Colonic mucosa (tissue), 4 donors: ENCODE data around the gene EOGT. TPM values are rescaled to one million over a fixed set of nuclear protein-coding genes. Genes with fewer than 3 reads are reported as not detected.
A peak's percentile ranks its signal among the peaks of the same experiment; 100 is the strongest.

Experiments
- DNase-seq: peaks from one replicate; pipeline ENCODE4 v3.0.0-alpha.2; 2020
- H3K27ac ChIP-seq: fragments of 200-600 bp; one replicate; pipeline ENCODE4 v1.8.0; 2021
- H3K27me3 ChIP-seq: fragments of 200-600 bp; one replicate; pipeline ENCODE4 v1.8.0; 2021
- H3K36me3 ChIP-seq: fragments of 200-600 bp; one replicate; pipeline ENCODE4 v1.8.0; 2021
- H3K4me1 ChIP-seq: fragments of 200-600 bp; one replicate; pipeline ENCODE4 v1.8.0; 2021; ENCODE audit warnings: mild to moderate bottlenecking
- H3K4me3 ChIP-seq: fragments of 200-600 bp; one replicate; pipeline ENCODE4 v1.8.0; 2021
- H3K9ac ChIP-seq, 2 donors: one replicate each; pipeline ENCODE4 v1.7.0; 2013; ENCODE audit warnings: control low read depth in 2 of 2, low read depth in 2 of 2, low read length in 2 of 2
- H3K9me3 ChIP-seq: fragments of 200-600 bp; one replicate; pipeline ENCODE4 v1.8.0; 2021
- intact Hi-C: fragments of 100-400 bp; cut with DNase I; formaldehyde crosslinking; loops from one replicate; pipeline ENCODE4 v1.14.1; 2022
- total RNA-seq, 2 donors: library from RNA; stranded (reverse); fragmentation: NEBNext Ultra II Directional in 1 of 2; extraction: Animal tissue kit (Norgen Biotek cat#: 25700) in 1 of 2; gene quantifications; one replicate each; pipeline ENCODE4 v1.2.1, GENCODE V29; 2021
- TF ChIP-seq, protein P1 (sequence below): fragments of 200-600 bp; IDR thresholded peaks from one replicate; pipeline ENCODE4 v1.8.0; 2022; ENCODE audit warnings: antibody characterized with exemption, mild to moderate bottlenecking
- donor health status: healthy.
- donor health status: DM: no; HTN: no; CAD: no.
- donor health status: DM: no; HTN: no; CAD: no.

Gene EOGT
- 10 to 100 TPM in 1 of 2 donors, 1 to 10 TPM in 1; 9.1 to 13.2 TPM for total RNA-seq

DNA sequence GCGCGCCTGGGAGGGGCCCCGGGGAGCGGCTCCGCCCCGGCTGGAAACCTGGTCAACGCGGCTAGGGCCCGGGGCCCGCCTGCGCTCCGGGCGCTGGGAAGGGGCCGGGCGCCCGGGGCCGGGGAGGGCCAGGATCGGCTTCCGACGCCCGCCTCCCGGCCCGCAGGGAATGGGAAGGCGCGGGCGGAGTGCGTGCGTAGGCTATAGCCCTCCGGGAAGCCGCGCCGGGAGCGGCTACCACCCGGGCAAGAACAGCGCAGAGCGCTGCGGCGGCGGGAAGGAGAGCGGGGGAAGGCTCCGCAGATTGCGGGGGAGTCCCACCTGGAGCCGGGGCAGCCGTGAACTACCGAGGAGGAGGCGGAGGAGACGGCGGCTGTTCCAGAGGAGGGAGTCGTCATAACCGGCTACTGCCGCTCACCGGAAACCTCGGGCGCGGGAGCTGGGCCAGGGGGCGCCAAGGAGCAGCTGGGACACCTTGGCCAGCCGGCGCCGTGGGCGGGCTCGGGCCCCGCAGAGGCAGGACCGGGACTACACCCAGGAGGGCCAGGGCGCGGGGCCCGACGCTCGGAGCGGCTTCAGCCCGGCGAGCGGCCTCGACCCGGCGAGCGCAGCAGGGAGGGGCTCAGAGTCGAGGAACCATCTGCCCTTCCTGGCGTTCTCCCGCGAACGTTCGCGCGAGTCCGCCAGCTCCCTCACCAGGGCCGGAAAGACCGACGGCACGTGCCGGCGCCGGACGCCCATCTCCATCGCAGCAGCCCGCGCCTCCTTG is at the start of gene EOGT:
Gene EOGT, minus strand, starts transcription at position 432 of the 769 bp plus-strand sequence. CDS start 3,838 bp downstream, outside the sequence.
- intact Hi-C loops: loop anchor here (5.0 kb wide), 1 partner anchor 39 kb away; the partner anchor contains the start of gene TMF1
- Histone ChIP-seq H3K4me3 (peak within 1 kb of the TSS; percentile 88), H3K36me3 (no peaks in the 10 kb centered on the region), H3K9ac (peak within 1 kb of the TSS; percentile 52 to 96), H3K9me3 (no peaks in the 10 kb centered on the region), H3K4me1 (no peaks in the 10 kb centered on the region), H3K27ac (peak within 1 kb of the TSS; percentile 93), H3K27me3 (no peaks in the 10 kb centered on the region)
- TF ChIP-seq, protein P1, sequence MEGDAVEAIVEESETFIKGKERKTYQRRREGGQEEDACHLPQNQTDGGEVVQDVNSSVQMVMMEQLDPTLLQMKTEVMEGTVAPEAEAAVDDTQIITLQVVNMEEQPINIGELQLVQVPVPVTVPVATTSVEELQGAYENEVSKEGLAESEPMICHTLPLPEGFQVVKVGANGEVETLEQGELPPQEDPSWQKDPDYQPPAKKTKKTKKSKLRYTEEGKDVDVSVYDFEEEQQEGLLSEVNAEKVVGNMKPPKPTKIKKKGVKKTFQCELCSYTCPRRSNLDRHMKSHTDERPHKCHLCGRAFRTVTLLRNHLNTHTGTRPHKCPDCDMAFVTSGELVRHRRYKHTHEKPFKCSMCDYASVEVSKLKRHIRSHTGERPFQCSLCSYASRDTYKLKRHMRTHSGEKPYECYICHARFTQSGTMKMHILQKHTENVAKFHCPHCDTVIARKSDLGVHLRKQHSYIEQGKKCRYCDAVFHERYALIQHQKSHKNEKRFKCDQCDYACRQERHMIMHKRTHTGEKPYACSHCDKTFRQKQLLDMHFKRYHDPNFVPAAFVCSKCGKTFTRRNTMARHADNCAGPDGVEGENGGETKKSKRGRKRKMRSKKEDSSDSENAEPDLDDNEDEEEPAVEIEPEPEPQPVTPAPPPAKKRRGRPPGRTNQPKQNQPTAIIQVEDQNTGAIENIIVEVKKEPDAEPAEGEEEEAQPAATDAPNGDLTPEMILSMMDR: peak; percentile 56
- peak; percentile 94 for DNase-seq

DNA sequence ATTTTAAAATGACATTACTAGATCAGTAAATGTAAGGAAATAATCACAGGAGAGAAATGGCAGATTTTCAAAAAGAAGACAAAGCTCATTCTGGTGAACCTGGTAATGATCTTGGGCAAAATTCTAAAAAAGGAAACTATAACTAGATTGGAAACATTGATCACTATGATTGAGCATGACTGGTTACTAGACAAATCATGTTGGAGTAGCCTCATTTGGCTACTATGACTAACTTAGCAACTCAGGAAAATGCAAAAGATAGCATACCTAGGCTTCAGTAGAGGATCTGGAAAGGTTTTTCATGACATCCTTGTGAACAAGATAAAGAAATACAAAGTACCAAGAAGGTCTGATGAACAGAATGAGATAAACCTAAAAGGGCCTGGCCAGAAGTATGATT is 46.2 kb upstream of the EOGT start:
- Histone ChIP-seq H3K27ac (no peak overlapping the region), H3K36me3 (no peaks in the 10 kb centered on the region), H3K9me3 (no peaks in the 10 kb centered on the region), H3K4me1 (no peaks in the 10 kb centered on the region), H3K9ac (no peak overlapping the region), H3K27me3 (no peaks in the 10 kb centered on the region), H3K4me3 (no peak overlapping the region)
- no peak for DNase-seq
- TF ChIP-seq, protein P1: no peak
- intact Hi-C loops: no loop called here

DNA sequence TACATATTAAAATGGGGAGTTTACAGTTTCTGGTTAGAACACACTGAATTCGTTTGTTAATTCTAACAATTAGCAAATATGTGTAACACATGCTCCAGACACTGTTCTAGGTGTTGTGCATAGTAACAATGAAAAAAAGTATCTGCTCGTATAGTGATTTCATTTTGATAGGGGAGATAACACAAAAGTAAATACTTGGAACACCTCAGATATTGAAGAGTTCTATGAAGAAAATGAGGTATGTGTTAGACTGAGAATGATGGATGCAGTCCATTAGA is 45.4 kb upstream of the EOGT start:
- Histone ChIP-seq H3K27ac (no peak overlapping the region), H3K4me1 (no peaks in the 10 kb centered on the region), H3K27me3 (no peaks in the 10 kb centered on the region), H3K9ac (no peak overlapping the region), H3K9me3 (no peaks in the 10 kb centered on the region), H3K36me3 (no peaks in the 10 kb centered on the region), H3K4me3 (no peak overlapping the region)
- TF ChIP-seq, protein P1: no peak
- DNase-seq: no peak
- intact Hi-C loops: no loop called here

DNA sequence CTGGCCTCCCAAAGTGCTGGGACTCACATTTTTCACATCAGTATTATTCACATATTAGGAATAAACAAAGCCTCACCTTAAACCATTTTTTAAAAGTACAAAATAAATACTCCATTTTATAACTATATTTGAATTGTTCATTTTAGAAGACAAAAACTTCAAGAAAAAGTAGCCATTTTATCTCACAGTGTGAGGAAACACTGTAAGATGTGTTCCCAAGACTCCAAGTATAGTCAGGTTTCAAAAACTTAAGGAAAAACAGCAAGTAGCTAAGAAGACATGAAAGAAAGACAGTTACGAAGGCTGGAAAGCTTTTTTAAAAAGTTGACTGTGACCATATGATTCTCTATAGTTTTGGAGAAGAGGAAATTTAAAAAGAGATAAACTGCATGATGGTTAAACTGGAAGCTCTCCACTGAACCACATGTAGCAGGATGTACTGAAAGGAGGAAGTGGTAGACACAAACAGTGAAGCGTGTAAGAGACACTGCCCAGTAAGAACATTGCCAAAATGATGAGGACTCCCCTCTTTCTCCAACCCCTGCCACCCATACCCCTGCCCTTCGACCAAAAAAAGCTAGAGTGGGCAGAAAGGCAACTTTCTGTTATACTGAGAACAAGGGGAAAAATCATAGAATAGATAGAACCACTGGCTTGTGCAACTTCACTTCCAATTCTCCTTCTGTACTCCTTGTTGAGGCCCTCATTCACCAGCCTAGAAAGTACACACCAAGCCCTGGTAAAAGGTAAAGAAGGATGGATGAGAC is 44.9 kb upstream of the EOGT start:
- H3K27ac ChIP-seq: no peak overlapping the region

DNA sequence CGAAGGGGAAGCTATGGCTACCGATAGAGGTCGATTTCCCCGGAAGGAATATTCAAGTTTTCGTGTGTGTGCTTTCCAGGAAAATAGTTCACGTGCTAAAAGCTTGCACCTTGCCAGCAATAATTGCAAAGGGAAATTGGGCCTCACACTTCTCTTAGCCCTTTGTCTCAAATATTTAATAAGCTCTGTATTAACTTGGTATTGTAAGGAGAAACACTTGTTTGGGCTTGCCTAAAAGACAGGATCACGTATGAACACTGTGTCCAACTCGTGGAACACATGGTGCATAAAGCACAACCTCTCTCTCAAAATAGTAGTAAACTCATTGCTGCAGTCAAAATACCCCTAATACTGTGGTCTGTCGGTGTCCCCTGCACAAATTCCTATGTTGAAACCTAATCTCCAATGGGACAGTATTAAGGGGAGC is 39.0 kb upstream of the EOGT start:
- TF ChIP-seq, protein P1: no peak
- peak overlapping the region; percentile 88 for H3K4me3 ChIP-seq
- intact Hi-C loops: loop anchor here (5.0 kb wide), 1 partner anchor 40 kb away; the partner anchor contains the start of gene EOGT

More for the DNA sequence above, 44.9 kb upstream of the EOGT start:
- no peaks in the 10 kb centered on the region for H3K4me1 ChIP-seq
- H3K9me3 ChIP-seq: no peaks in the 10 kb centered on the region
- no peak for DNase-seq
- H3K36me3 ChIP-seq: no peaks in the 10 kb centered on the region
- H3K27me3 ChIP-seq: no peaks in the 10 kb centered on the region
- no peak overlapping the region for H3K9ac ChIP-seq
- intact Hi-C loops: no loop called here
- H3K4me3 ChIP-seq: no peak overlapping the region
- TF ChIP-seq, protein P1: no peak

More for the DNA sequence above, 39.0 kb upstream of the EOGT start:
- no peak for DNase-seq
- H3K27ac ChIP-seq: peak overlapping the region; percentile 98
- no peaks in the 10 kb centered on the region for H3K27me3 ChIP-seq
- H3K9ac ChIP-seq: peak overlapping the region in 1 of 2 donors; percentile 100
- peaks cover 10% of the 10 kb centered on the region for H3K4me1 ChIP-seq
- H3K9me3 ChIP-seq: no peaks in the 10 kb centered on the region
- no peaks in the 10 kb centered on the region for H3K36me3 ChIP-seq
